Astrocyte of the hippocampus (primary cell): ENCODE results near the gene ADAM12.
"Not testable (repeated sequence)": the region's sequence is repeated elsewhere in the genome, so short reads cannot be mapped to it uniquely, and the experiment has no call there.

ENCODE experiments used
- DNase-seq: peaks from one replicate; pipeline ENCODE4 v3.0.0; 2011; ENCODE audit warnings: low read depth, low spot score

Gene ADAM12

DNA sequence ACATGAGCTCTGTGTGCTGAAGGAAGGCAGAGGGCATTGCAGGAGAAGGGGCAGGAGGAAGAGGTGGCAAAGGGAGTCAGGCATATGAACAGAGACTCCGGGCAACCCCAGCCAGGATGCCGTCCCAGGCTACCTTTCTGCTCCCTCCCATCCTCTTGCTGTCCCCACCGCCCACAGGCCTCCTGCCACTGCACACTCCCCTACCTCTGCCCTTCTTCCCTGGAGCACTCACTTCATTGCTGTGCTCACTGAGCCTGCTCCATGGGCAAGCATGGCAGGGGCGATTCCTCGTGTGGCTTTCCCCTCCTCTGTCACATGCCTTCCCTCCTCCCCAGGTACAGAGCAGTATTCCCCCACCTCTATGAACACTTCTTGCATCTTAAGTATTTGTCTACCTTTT lies 398.5 kb downstream of the ADAM12 start:
- DNase-seq = no peak

DNA sequence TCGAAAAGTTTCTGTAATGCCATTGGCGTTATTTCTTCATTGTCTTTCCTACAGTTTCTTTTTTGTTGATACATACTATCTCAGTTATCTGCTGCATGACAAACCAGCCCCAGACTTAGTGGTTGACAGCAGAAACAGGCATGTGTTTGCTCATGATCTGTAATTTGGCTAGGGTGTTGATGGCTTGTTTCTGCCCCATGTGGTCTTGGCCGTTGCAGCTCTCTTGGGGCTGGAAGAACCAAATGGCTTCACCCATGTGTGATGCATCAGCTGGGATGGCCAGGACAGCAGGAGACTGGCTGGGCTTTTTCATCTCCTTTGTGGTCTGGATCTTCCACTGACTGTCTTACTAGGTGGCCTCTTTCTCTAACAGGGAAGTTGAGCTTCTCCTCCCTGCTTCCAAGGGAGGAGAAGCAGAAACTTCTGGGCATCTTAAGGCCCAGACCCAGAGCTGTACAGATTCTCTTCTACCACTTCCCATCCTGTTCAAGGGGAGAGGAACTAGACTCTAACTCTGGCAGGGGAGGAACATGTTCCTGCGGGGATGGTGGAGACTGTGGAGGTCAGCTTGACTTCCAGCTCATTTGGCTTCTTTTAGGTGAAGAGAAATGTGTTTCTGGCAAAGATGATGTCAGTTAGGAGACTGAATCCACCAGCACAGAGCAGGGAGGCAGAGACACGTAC lies 402.6 kb downstream of the ADAM12 start:
- DNase-seq = no peak

DNA sequence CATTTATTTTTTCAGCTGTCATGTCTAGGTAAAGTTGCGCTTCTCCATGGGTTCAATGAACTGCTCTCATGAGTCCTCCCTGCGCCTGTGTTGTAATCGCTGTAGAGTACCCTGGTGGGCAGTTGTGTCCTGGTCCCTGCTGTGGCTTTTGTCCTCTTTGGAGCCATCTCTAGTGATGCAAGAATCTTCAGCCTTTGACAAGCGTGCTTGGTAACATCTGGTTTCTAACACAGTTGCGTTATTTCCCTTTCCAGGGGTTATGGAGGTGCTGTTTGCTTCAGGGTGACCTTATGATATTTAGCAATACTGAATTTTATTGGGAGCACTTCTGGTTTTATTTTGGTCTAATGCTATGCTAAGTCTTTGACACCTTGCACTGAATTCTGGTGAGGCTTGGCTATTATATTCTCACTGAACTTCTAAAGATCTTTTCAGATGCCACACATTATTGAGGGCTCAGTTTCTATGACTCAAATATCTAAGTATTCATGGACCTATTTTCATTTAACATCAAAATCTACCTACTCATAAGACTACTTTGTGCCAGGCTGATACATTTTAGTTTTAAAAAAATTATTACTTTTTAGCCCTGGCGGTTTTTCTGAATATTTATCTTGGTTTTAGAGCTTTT lies 403.3 kb downstream of the ADAM12 start:
- peak; percentile 35 for DNase-seq

DNA sequence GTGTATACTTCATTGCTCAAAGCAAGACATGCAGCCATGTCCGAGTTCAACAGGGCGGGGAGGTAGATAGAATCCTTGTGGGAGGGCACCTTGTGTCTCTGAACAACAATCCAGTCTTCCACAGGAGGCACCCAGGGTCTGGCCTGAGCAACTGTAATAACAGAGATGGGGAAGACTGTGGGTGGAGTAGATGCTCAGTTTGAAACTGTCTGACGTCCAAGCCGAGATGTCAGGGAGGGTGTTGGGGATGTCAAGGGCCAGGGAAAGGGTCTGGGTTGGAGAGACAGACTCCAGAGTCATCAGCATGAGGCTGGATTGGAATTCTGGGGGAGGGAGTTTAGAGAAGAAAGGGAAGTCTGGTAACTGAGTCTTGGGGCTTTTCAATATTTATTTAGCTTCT lies 403.9 kb downstream of the ADAM12 start:
- no peak for DNase-seq

DNA sequence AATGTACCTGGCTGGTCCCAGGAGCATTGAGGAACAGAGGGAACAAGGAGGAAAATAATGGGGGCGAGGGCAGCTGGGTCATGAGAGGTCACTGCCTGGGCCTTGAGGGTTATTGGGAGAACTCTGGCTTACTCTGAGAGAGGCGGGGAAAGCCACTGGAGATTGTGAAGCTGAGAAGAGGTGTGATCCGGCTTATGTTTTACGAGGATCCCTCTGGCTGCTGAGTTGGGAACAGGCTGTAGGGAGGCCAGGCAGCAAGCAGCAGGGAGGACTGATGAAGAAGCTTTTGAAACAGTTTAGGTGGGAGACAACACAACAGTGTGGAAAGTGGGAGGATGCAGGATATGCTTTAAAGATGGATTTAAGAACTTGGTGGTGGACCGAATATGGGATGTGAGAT lies 404.6 kb downstream of the ADAM12 start:
- DNase-seq = no peak

DNA sequence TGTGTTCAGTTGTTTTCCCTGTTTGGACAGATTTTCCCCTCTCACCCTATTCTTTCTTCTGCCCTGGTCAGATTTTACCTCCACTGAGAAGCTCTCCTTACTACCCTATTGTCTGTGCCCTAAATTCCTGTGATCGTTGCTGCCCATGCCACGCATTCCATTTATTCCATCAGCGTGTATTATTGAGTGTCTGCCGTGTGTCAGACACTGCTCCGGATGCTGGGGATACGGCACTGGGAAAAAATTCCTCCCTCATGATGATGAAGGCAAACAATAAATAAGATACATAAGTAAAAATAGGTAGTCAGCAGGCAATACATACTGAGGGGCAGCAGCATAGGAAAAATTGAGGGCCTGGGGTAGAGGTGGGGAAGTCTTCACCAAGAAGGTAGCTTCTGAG lies 405.1 kb downstream of the ADAM12 start:
- DNase-seq = peak; percentile 65

DNA sequence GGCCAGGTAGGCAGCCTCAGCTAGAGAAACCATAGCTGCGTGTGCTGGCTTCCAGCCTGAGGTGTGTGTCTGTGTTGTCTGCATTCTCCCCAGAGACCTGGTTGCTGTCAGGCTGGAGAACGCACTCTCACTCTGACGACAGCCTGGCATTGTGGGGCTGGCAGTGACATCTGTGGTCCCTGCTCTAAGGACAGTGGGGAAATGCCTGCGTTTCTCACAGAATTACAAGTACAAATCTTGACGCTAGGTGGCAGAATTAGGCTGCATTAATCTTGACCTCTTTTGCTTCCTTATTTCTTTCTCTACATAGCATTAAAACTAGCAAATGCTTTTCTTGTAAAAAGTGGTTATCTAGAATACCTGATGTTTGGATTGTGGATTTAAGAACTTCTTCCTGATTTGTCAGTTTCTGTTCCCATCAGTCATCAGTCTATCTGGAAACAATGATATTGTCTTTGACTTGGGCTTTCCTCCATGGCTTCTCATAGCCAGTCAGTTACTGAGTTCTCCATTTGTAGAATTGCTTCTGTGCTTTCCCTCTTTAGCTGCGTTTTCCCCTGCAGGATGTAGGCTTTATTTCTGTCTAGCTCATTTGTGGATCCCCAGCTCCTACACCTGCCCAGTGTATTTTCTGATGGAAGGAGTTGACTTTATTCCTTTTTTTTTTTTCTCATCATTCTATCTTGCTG lies 405.9 kb downstream of the ADAM12 start:
- peak; percentile 88 for DNase-seq

DNA sequence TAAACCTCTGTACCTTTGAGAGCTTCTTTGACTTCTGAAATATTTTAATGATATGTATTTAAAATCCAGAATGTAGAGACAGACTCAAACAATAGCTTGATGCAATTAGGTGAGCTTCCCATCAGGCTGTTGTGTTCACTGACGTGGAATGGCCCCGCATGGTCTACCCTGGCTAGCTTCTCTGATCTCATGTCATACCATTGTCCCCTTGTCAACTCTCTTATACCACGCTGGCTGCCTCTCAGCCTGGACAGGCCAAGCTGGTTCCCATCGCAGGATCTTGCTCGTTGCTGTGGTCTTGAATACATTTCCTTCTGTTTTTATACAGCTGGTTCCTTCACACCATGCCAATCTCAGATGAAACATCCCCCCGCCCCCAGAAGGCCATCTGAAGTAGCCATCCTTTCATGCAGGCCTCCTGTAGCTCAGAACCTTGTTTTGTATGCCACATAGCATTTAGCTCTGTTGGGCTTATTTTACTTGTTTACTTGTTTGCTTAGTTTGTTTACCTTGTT lies 407.7 kb downstream of the ADAM12 start:
- DNase-seq = peak; percentile 38

DNA sequence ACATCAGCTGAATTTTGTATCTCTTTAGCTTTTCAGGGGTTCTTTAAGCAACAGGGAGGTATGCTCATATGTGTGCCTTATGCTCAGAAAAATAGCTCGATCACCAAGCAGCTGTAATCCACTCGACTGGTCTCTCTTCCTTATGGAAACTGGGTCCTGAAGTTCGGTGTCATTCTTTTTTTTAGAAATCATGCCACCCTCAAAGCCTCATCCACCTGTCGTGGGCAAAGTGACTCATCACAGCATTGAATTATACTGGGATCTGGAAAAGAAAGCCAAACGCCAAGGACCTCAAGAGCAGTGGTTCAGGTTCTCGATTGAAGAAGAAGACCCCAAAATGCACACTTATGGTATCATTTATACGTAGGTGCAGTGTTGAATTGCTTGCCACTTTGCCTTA lies 408.3 kb downstream of the ADAM12 start:
- no peak for DNase-seq

DNA sequence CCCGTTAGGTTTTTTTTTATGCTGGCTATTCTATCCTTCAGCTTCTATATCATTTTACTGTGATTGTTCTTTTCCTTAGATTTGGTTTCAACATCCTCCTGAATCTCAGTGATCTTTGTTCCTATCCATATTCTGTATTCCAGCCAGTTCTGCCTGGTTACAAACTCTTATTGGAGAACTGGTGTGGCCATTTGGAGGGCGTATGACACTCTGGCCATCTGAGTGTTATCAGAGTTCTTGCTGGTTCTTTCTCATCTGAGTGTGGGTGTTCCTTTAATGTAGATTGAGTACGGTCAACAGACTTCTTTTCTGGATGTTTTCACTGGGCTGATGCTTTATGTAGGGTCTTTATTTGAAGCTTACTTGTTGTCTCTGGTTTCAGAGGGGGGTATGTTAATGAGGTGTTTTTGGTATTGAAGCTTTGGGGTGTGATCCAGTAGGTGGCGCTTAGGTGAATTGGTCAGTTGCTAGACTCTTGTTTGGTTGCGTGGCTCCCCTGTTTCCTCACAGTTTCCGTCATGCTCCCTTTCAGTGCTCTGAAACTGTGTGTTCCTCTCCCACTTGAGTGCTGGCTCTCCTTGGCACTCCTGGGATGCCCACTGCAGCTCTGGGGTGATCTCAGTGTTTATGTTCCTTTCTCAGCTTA lies 411.2 kb downstream of the ADAM12 start:
- no peak for DNase-seq

DNA sequence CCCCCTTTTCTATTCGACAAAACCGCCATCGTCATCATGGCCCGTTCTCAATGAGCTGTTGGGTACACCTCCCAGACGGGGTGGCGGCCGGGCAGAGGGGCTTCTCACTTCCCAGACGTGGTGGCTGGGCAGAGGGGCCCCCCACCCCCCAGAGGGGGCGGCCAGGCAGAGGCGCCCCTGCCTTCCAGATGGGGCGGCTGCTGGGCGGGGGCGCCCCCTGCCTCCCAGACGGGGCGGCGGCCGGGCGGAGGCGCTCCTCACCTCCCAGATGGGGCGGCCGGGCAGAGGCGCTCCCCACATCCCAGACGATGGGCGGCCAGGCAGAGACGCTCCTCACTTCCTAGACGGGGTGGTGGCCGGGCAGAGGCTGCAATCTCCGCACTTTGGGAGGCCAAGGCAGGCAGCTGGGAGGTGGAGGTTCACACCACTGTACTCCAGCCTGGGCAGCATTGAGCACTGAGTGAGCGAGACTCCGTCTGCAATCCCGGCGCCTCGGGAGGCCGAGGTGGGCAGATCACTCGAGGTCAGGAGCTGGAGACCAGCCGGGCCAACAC lies 418.1 kb downstream of the ADAM12 start:
- not testable (repeated sequence) for DNase-seq

DNA sequence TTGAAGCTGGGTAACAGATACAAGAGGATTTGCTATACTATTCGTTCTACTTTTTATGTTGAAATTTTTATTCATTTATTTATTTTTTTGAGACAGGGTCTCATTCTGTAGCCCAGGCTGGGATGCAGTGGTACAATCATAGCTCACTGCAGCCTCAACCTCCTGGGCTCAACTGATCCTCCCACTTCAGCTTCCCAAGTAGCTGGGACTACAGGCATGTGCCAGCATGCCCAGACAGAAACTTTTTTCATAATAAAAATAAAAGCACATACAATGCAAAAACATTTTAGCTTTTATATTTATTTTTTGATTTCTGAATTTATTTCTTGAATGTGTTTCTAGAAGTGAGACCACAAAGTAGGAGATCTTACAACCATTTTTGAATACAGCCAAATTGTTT lies 420.7 kb downstream of the ADAM12 start:
- DNase-seq = no peak

DNA sequence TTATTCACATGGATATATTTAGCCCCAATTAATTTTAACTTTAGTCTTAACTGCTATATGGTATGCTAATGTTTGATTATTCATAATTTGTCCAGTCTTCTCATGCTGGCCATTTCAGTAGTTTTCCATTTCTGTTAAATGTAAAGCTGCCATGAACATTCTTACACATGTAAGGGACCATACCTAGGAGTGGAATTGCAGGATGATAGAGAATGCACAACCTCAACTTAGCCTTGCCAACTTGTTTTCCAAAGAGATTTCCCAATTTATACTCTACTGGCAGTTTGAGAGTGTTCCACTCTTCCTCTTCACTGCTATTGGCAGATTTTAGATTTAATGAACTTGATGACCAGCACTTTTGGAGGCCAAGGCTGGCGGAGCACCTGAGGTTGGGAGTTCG lies 423.7 kb downstream of the ADAM12 start:
- DNase-seq = no peak
